ENCODE results near the gene HGFAC.
A peak's percentile ranks its signal among the peaks of the same experiment; 100 is the strongest.

Gene HGFAC

GRCh38 chr4:3462790-3463415, 21.1 kb downstream of the HGFAC start, which contains the start of gene DOK7:
Gene DOK7, plus strand, starts transcription at chr4:3463306. Its CDS starts 70 bp downstream, at chr4:3463376.
- no peak for DNase-seq

- no peak for DNase-seq
Observed at GRCh38 chr4:3463556-3464348, 22.0 kb downstream of the HGFAC start.

GRCh38 chr4:3464349-3464905, 22.7 kb downstream of the HGFAC start:
- DNase-seq: no peak

- no peak for DNase-seq
Observed at GRCh38 chr4:3464911-3465697, 23.3 kb downstream of the HGFAC start.

GRCh38 chr4:3465698-3466671, 24.2 kb downstream of the HGFAC start:
- DNase-seq: no peak

- DNase-seq: no peak
Observed at GRCh38 chr4:3466691-3467600, 25.2 kb downstream of the HGFAC start.

- no peak for DNase-seq
Observed at GRCh38 chr4:3467601-3468031, 25.8 kb downstream of the HGFAC start.

GRCh38 chr4:3468154-3468553, 26.4 kb downstream of the HGFAC start:
- no peak for DNase-seq

GRCh38 chr4:3468804-3469203, 27.0 kb downstream of the HGFAC start:
- no peak for DNase-seq

GRCh38 chr4:3469386-3470243, 27.8 kb downstream of the HGFAC start:
- no peak for DNase-seq

GRCh38 chr4:3470244-3471097, 28.7 kb downstream of the HGFAC start:
- DNase-seq: peak; percentile 35

- DNase-seq: no peak
Observed at GRCh38 chr4:3471098-3471760, 29.5 kb downstream of the HGFAC start.

GRCh38 chr4:3471886-3472285, 30.1 kb downstream of the HGFAC start:
- DNase-seq: no peak

GRCh38 chr4:3472411-3473141, 30.8 kb downstream of the HGFAC start:
- no peak for DNase-seq

GRCh38 chr4:3473181-3473950, 31.6 kb downstream of the HGFAC start:
- DNase-seq: no peak

GRCh38 chr4:3473996-3474765, 32.4 kb downstream of the HGFAC start:
- DNase-seq: no peak

All from fibroblast of skin of abdomen (primary cell).